GM12878 (cell line): Measurements from ENCODE around the gene PRM1. TPM values are rescaled to one million over a fixed set of nuclear protein-coding genes. Genes with fewer than 3 reads are reported as not detected.

Source experiments
- FOXK2 ChIP-seq: fragments of 450-650 bp; IDR thresholded peaks from 2 replicates; pipeline ENCODE4 v1.6.1; 2017; ENCODE audit warnings: mild to moderate bottlenecking, moderate library complexity
- GABPA ChIP-seq: IDR thresholded peaks from 2 replicates; pipeline ENCODE4 v1.6.1; 2014; ENCODE audit warnings: antibody characterized with exemption, low read depth, mild to moderate bottlenecking, inconsistent platforms
- NR2C2 ChIP-seq: IDR thresholded peaks from 2 replicates; pipeline ENCODE4 v1.6.1; 2011; ENCODE audit warnings: borderline replicate concordance, low read depth; ENCODE audit not compliant: control insufficient read depth, insufficient read length
- PML ChIP-seq: IDR thresholded peaks from 2 replicates; pipeline ENCODE4 v1.6.1; 2012; ENCODE audit warnings: low read length, inconsistent platforms
- SMC3 ChIP-seq: IDR thresholded peaks from 2 replicates; pipeline ENCODE4 v1.6.1; 2011; ENCODE audit warnings: low read length, improper control_type of control experiment, borderline replicate concordance
- SUPT20H ChIP-seq: IDR thresholded peaks from 2 replicates; pipeline ENCODE4 v1.6.1; 2011; ENCODE audit warnings: low read depth, mild to moderate bottlenecking, low read length, moderate library complexity, borderline replicate concordance; ENCODE audit not compliant: control insufficient read depth
- YBX1 ChIP-seq: fragments of 450-650 bp; IDR thresholded peaks from 2 replicates; pipeline ENCODE4 v1.6.1; 2016; ENCODE audit warnings: antibody characterized with exemption
- ZNF24 ChIP-seq: fragments of 450-650 bp; IDR thresholded peaks from 2 replicates; pipeline ENCODE4 v1.6.1; 2017; ENCODE audit warnings: antibody characterized with exemption, mild to moderate bottlenecking
- polyA plus RNA-seq, 11 experiments: library from polyadenylated mRNA; depleted of rRNA in 4 of 11; unstranded in 6 of 11; stranded (reverse) in 5 of 11; fragments of >200 nt; fragmentation: Nextera tagmentation in 4 of 11; fragmentation: Illumina TruSeq in 1 of 11; extraction: Ambion mirVana in 4 of 11; extraction: Trizol in 1 of 11; gene quantifications; 1 replicate in 1 of 11; 2 replicates in 10 of 11; pipeline versions ENCODE4 v1.2.1 to v1.2.3, GENCODE V29; 2011 to 2016; ENCODE audit warnings: inconsistent platforms in 2 of 11, missing spikeins in 2 of 11, low read depth in 1 of 11
- total RNA-seq, 4 experiments: library from RNA; depleted of rRNA in 3 of 4; stranded (reverse); fragments of >200 nt in 3 of 4; fragmentation: Illumina TruSeq in 1 of 4; extraction: Trizol in 1 of 4; gene quantifications; 2 replicates each; pipeline versions ENCODE4 v1.2.1 to v1.2.3, GENCODE V29; 2013 to 2021
- TF ChIP-seq, protein P1 (sequence below): fragments of 450-650 bp; IDR thresholded peaks from 2 replicates; pipeline ENCODE4 v1.6.1; 2016; ENCODE audit warnings: mild to moderate bottlenecking, moderate library complexity, borderline replicate concordance
- TF ChIP-seq, protein P2 (sequence below): IDR thresholded peaks from 2 replicates; pipeline ENCODE4 v1.6.1; 2011; ENCODE audit warnings: low read depth, mild to moderate bottlenecking, low read length, moderate library complexity, borderline replicate concordance; ENCODE audit errors: extremely low read depth

Gene PRM1
- total and polyA plus RNA-seq, 10 of the 15 experiments (the other 5 are each of a cell fraction or from before 2014, with no cell fraction given) = 0.20 TPM; not detected in 9

DNA sequence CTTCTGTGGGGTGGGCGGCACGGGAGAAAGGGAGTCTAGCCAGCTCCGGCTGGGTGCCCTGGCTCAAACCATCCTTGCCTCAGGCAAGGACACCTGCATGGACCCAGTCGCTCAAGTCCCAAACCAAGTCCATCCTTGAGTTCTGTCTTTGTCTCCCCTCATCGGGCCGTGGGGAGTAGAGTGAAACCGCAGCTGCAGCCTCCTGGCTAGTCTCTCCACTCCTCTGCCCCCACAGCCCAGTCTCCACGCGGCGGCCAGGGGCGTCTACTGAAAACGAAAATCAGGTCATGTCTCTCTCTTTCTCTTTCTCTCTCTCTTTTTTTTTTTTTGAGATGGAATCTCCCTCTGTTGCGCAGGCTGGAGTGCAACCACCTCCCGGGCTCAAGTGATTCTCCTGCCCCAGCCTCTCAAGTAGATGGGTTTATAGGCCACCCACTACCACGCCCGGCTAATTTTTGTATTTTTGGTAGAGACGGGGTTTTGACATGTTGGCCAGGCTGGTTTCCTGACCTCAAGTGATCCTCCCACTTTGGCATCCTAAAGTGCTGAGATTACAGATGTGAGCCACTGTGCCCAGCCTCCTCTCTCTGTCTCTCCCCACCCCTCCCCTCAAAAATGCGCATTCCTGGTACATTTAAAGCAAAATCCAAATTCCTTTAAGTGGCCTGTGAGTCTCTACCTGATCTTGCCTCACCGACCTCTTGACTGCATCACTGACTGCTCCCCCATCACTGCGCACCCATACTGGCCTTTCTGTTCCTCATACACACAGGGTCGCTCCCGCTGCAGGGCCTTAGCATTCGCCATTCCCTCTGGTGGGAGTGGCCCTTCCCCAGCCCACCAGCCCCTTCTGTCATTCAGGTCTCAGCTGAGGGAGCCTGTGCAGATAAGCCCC is 46.4 kb upstream of the PRM1 start (continued):
- TF ChIP-seq, protein P1, sequence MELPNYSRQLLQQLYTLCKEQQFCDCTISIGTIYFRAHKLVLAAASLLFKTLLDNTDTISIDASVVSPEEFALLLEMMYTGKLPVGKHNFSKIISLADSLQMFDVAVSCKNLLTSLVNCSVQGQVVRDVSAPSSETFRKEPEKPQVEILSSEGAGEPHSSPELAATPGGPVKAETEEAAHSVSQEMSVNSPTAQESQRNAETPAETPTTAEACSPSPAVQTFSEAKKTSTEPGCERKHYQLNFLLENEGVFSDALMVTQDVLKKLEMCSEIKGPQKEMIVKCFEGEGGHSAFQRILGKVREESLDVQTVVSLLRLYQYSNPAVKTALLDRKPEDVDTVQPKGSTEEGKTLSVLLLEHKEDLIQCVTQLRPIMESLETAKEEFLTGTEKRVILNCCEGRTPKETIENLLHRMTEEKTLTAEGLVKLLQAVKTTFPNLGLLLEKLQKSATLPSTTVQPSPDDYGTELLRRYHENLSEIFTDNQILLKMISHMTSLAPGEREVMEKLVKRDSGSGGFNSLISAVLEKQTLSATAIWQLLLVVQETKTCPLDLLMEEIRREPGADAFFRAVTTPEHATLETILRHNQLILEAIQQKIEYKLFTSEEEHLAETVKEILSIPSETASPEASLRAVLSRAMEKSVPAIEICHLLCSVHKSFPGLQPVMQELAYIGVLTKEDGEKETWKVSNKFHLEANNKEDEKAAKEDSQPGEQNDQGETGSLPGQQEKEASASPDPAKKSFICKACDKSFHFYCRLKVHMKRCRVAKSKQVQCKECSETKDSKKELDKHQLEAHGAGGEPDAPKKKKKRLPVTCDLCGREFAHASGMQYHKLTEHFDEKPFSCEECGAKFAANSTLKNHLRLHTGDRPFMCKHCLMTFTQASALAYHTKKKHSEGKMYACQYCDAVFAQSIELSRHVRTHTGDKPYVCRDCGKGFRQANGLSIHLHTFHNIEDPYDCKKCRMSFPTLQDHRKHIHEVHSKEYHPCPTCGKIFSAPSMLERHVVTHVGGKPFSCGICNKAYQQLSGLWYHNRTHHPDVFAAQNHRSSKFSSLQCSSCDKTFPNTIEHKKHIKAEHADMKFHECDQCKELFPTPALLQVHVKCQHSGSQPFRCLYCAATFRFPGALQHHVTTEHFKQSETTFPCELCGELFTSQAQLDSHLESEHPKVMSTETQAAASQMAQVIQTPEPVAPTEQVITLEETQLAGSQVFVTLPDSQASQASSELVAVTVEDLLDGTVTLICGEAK = no peak
- peak; percentile 22; the same call in 1 of the 2 replicates for TF ChIP-seq SMC3
- no peak for TF ChIP-seq YBX1
- TF ChIP-seq GABPA = no peak
- 0 out of 2 replicates have a peak, but pooled peaks have one; percentile 18 for TF ChIP-seq FOXK2
- no peak for TF ChIP-seq ZNF24
- TF ChIP-seq SUPT20H = no peak
- no peak for TF ChIP-seq PML
- no peak for TF ChIP-seq NR2C2
- TF ChIP-seq, protein P2, sequence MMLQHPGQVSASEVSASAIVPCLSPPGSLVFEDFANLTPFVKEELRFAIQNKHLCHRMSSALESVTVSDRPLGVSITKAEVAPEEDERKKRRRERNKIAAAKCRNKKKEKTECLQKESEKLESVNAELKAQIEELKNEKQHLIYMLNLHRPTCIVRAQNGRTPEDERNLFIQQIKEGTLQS = no peak
